KMS-11 (cell line): Measurements from ENCODE around the gene CYP27C1.

ENCODE experiments used
- H2AFZ ChIP-seq: fragments of 200-600 bp; sonication (generic); 2 replicates; pipeline ENCODE4 v1.6.1; 2016; ENCODE audit warnings: antibody characterized with exemption, mixed run types, low read depth
- H3K27ac ChIP-seq: fragments of 200-600 bp; sonication (generic); 2 replicates; pipeline ENCODE4 v1.6.1; 2016; ENCODE audit warnings: mild to moderate bottlenecking, mixed run types
- H3K27me3 ChIP-seq: fragments of 200-600 bp; sonication (generic); 2 replicates; pipeline ENCODE4 v1.6.1; 2017; ENCODE audit warnings: mild to moderate bottlenecking, low read depth, mixed run types, moderate library complexity; ENCODE audit not compliant: insufficient read depth
- H3K36me3 ChIP-seq: fragments of 200-600 bp; sonication (generic); 2 replicates; pipeline ENCODE4 v1.6.1; 2017; ENCODE audit warnings: mild to moderate bottlenecking, mixed run types; ENCODE audit not compliant: insufficient read depth
- H3K4me1 ChIP-seq: fragments of 200-600 bp; sonication (generic); 2 replicates; pipeline ENCODE4 v1.6.1; 2016; ENCODE audit warnings: mild to moderate bottlenecking, low read depth, mixed run types; ENCODE audit not compliant: poor library complexity, severe bottlenecking
- H3K4me2 ChIP-seq: fragments of 200-600 bp; sonication (generic); 2 replicates; pipeline ENCODE4 v1.7.0; 2016; ENCODE audit warnings: mild to moderate bottlenecking, mixed run types
- H3K4me3 ChIP-seq: fragments of 200-600 bp; sonication (generic); IDR thresholded peaks from 2 replicates; pipeline ENCODE4 v1.6.1; 2017; ENCODE audit warnings: low read depth, low read length, mixed read lengths; ENCODE audit not compliant: insufficient read depth
- H3K79me2 ChIP-seq: fragments of 200-600 bp; sonication (generic); 2 replicates; pipeline ENCODE4 v1.6.1; 2016; ENCODE audit warnings: low read depth, mixed run types; ENCODE audit not compliant: insufficient read depth
- H3K9ac ChIP-seq: fragments of 200-600 bp; sonication (generic); 2 replicates; pipeline ENCODE4 v1.6.1; 2016; ENCODE audit warnings: mild to moderate bottlenecking, mixed run types
- H4K20me1 ChIP-seq: fragments of 200-600 bp; sonication (generic); 2 replicates; pipeline ENCODE4 v1.6.1; 2016; ENCODE audit warnings: mild to moderate bottlenecking, mixed run types; ENCODE audit not compliant: insufficient read depth
- TF ChIP-seq, protein P1 (sequence below): fragments of 200-600 bp; sonication (generic); conservative IDR thresholded peaks from 2 replicates; pipeline ENCODE4 v1.6.1; 2017; ENCODE audit warnings: low read depth, mild to moderate bottlenecking, antibody characterized with exemption, low read length, moderate library complexity, mixed read lengths

CYP27C1 gene

DNA sequence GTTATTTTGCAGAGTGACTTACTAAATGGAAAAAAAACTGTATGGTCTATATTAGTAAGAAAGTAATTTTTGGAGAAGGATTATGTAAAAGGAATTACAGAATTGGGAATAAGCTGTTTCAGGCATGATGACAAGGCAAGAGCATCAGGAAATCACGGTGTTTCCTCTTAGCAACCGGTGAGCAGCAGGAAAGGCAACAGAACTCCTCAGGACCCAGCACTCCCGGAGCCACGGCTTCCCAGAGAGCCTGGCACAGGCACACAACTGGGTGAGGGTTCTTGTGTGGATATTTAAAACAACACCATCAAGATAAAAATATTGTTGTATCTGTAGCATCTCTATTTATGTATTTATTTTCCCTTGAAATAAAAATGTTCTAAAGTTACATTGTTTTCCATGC is 34.4 kb downstream of the CYP27C1 start:
- Histone ChIP-seq H3K9ac (no peak overlapping the region), H3K4me1 (no peaks in the 10 kb centered on the region), H3K36me3 (no peaks in the 10 kb centered on the region), H3K4me2 (no peak overlapping the region), H3K79me2 (no peaks in the 10 kb centered on the region), H3K27me3 (no peaks in the 10 kb centered on the region), H3K4me3 (no peak overlapping the region), H3K27ac (no peak overlapping the region), H2AFZ (no peak overlapping the region), H4K20me1 (no peaks in the 10 kb centered on the region)
- TF ChIP-seq, protein P1, sequence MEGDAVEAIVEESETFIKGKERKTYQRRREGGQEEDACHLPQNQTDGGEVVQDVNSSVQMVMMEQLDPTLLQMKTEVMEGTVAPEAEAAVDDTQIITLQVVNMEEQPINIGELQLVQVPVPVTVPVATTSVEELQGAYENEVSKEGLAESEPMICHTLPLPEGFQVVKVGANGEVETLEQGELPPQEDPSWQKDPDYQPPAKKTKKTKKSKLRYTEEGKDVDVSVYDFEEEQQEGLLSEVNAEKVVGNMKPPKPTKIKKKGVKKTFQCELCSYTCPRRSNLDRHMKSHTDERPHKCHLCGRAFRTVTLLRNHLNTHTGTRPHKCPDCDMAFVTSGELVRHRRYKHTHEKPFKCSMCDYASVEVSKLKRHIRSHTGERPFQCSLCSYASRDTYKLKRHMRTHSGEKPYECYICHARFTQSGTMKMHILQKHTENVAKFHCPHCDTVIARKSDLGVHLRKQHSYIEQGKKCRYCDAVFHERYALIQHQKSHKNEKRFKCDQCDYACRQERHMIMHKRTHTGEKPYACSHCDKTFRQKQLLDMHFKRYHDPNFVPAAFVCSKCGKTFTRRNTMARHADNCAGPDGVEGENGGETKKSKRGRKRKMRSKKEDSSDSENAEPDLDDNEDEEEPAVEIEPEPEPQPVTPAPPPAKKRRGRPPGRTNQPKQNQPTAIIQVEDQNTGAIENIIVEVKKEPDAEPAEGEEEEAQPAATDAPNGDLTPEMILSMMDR, result no peak

DNA sequence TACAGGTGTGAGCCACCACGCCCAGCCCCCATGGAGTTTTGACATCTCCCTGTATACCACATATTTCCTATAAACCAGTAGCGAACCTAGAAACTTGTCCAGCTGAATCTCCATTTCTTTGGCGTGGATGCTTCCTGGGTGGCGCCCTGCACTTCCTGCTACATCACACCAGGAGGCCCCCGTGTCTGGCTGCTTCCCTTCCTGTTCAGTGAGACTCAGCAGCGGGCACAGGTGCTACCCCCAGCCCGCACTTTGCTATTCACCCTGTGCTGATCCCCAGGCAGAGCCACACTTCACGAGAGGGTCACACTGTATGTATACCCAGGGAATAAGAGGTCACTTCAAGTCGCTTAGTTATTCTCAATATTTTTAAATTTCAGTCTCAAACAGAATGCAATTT is 35.0 kb downstream of the CYP27C1 start:
- no peak overlapping the region for H3K27ac ChIP-seq
- TF ChIP-seq, protein P1, result no peak
- H3K4me2 ChIP-seq, result no peak overlapping the region
- H3K79me2 ChIP-seq, result no peaks in the 10 kb centered on the region
- no peak overlapping the region for H3K4me3 ChIP-seq
- no peaks in the 10 kb centered on the region for H3K27me3 ChIP-seq
- no peaks in the 10 kb centered on the region for H3K4me1 ChIP-seq
- H3K36me3 ChIP-seq, result no peaks in the 10 kb centered on the region
- no peak overlapping the region for H3K9ac ChIP-seq
- H4K20me1 ChIP-seq, result no peaks in the 10 kb centered on the region
- H2AFZ ChIP-seq, result no peak overlapping the region

DNA sequence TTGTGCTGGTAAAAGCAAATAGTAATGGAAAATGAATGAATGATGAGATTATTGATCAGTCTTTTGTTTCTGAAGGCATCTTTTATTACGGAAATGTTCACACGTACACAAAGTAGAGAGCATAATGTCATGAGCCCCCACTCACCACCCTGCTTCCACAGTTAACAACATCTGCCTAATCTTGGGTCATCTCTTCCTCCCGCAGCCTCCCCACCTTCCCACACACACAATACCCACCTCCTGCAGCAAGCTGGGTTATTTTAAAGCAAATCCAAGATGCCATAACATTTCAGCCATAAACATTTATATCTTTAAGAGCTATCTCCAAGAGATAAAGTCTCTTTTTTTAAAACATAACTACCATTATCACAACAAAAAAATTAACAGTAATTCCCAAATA is 36.3 kb downstream of the CYP27C1 start:
- H3K4me1 ChIP-seq, result no peaks in the 10 kb centered on the region
- no peak overlapping the region for H3K9ac ChIP-seq
- no peak overlapping the region for H3K4me3 ChIP-seq
- no peaks in the 10 kb centered on the region for H3K36me3 ChIP-seq
- no peaks in the 10 kb centered on the region for H3K27me3 ChIP-seq
- H4K20me1 ChIP-seq, result no peaks in the 10 kb centered on the region
- H3K4me2 ChIP-seq, result no peak overlapping the region
- H3K27ac ChIP-seq, result no peak overlapping the region
- TF ChIP-seq, protein P1, result no peak
- no peaks in the 10 kb centered on the region for H3K79me2 ChIP-seq
- H2AFZ ChIP-seq, result no peak overlapping the region

DNA sequence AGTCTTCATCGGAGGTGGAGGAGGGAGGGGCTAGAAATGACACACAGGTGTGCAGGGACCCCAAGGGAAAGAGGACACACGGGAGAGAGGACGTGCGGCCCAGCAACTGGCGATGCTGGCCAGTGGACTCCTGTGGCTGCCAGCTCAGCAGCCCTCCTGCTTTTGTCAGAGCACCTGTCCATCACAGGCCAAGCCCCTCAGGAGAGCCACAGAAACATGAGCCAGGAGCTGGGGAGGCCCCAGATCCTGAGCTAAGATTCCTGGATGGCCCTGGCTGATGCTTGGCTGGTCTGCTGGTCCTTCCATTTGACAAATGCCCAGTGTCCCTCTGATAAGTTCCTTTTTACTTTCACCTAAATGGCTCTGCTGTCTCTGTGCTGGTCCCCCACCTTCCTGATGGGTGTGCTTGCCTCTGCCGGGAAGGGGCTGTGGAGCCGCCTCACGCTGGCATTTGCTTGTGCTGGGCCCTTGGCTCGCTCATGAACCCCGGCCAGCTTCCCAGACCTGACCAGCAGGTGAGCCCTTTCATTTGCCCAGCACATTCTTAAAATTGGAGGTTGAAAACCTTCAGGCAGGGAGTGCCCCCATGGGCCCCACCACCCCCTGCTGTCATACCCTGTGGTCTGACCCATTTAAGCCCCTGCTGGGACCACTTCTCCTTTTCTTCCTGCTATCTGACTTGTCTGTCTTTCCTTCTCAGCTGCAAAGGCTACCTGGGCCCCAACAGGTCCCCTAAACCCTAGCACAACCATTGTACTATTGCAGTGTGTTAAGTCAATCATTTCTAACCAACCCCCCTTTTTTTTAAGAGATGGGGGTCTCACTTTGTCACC is 37.3 kb downstream of the CYP27C1 start:
- Histone ChIP-seq H3K4me2 (no peak overlapping the region), H3K4me3 (no peak overlapping the region), H4K20me1 (no peaks in the 10 kb centered on the region), H3K9ac (no peak overlapping the region), H2AFZ (no peak overlapping the region), H3K79me2 (no peaks in the 10 kb centered on the region), H3K27ac (no peak overlapping the region), H3K27me3 (no peaks in the 10 kb centered on the region), H3K4me1 (no peaks in the 10 kb centered on the region), H3K36me3 (no peaks in the 10 kb centered on the region)
- TF ChIP-seq, protein P1, result no peak
